Measurements from ENCODE around the gene GPR12.

GPR12 gene

DNA sequence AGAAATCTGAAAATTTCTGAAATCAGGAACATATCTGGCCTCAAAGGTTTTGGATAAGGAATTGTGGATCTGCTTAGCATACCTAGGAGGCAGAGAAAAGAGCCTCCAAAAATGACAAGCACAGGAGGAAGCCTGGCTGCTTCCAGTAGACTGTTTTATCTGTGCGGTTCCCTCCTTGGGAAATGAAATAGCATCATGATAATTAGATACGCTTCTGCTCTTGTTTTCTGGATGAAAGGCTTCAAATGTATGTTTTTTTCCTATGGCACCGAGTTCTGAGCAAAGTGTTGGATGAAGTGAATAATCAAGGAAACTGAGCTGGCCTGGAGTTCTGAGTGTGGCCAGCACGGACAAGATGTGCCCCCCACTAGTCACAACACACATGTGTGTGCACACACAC lies 19.8 kb upstream of the GPR12 start:
- Histone ChIP-seq H3K27me3 (no peaks in the 10 kb centered on the region), H3K4me1 (peaks cover 10 to 17% (median 11%) of the 10 kb centered on the region in 10 experiments), H3K9me3 (replicated peaks in 1 of 11) (peaks cover 0 to 18% (median 11%) of the 10 kb centered on the region in 11 experiments; a peak in 8 of 22 replicates), H3K4me3 (no peak overlapping the region), H3K27ac (no peak overlapping the region), H3K9ac (no peak overlapping the region), H3K36me3 (no peaks in the 10 kb centered on the region), H3K4me2 (no peak overlapping the region), H4K20me1 (no peaks in the 10 kb centered on the region)
- TF ChIP-seq Cebpa-rat (IDR thresholded peaks at IDR 0.05), result no peak

DNA sequence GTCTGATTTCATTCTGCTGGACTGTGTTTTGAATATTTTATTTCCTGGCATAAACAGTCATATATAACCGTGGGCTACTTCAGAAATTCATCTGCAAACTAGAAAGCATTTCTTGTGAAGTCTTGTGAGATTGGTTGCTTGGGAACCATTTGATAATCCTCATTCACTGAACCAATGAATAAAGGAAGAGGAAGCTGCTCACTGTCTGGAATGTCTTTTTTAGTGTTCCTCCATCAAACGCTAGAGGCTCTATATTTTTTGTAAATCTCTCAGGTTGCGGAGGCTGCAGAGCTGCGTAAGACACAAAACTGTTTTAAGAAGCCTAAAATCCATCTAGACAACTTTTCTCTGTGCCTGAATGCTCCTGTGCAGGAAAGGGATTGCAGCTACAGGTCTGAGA lies 18.7 kb upstream of the GPR12 start:
- TF ChIP-seq Cebpa-rat (IDR thresholded peaks at IDR 0.05), result no peak
- peaks cover 0 to 6% (median under 1%) of the 10 kb centered on the region in 10 experiments; a peak in 11 of 20 replicates for H3K4me1 ChIP-seq
- H3K9me3 ChIP-seq (replicated peaks in 1 of 11), result peaks cover 0 to 18% (median 11%) of the 10 kb centered on the region in 11 experiments; a peak in 8 of 22 replicates
- H3K36me3 ChIP-seq, result no peaks in the 10 kb centered on the region
- H3K27ac ChIP-seq, result no peak overlapping the region
- H3K9ac ChIP-seq, result no peak overlapping the region
- H3K4me3 ChIP-seq, result no peak overlapping the region
- H3K4me2 ChIP-seq, result no peak overlapping the region
- no peaks in the 10 kb centered on the region for H3K27me3 ChIP-seq
- H4K20me1 ChIP-seq, result no peaks in the 10 kb centered on the region

DNA sequence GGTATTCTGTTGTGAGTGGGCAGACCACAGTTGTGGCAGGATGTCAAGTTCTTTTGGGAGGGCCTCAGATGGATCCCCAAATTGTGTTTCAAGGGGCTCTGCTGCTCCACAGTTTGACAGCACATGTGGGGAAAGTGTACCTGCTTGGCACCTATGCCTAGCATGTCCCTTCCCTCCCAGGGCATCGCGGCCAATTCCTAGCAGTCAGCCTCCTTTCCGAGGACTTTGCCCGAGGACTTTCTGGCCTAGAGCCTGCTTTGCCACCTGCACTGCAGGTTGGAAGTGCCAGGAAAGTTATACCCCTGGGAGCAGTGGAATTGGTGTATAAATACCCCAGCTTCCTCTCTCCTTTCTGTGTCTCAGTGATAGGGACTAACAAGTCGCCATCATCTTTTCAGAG lies 11.9 kb upstream of the GPR12 start:
- H3K4me3 ChIP-seq, result no peak overlapping the region
- H3K4me1 ChIP-seq, result no peaks in the 10 kb centered on the region
- no peaks in the 10 kb centered on the region for H3K27me3 ChIP-seq
- no peak overlapping the region for H3K9ac ChIP-seq
- no peaks in the 10 kb centered on the region for H3K36me3 ChIP-seq
- no peak overlapping the region for H3K27ac ChIP-seq
- TF ChIP-seq Cebpa-rat (IDR thresholded peaks at IDR 0.05), result no peak
- no peaks in the 10 kb centered on the region for H4K20me1 ChIP-seq
- H3K4me2 ChIP-seq, result no peak overlapping the region
- H3K9me3 ChIP-seq (replicated peaks in 1 of 11), result peaks cover 0 to 4% (median 0%) of the 10 kb centered on the region in 11 experiments; a peak in 1 of 22 replicates

DNA sequence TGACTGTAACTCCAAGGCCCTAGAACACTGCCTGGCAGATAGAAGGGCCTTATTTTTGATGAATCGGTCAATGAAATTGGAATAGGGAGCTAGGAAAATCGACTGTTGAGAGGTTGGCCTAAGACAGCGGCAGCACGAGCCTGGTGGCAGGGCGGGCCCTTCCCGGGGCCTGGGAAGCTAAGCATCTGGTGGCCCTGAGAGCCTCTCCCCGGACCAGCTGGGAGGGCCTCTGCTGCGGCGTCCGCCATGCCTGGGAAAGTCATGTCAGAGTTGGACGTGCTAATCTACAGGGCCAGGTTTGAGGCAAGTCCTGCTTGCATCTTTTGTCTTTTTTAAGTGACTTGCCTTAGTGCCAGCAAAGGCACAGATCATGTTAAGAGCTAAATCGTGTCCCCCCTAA lies 11.2 kb upstream of the GPR12 start:
- Histone ChIP-seq H3K9me3 (replicated peaks in 1 of 11) (peaks cover 0 to 3% (median 0%) of the 10 kb centered on the region in 11 experiments; a peak in 1 of 22 replicates), H4K20me1 (no peaks in the 10 kb centered on the region), H3K4me2 (no peak overlapping the region), H3K27ac (no peak overlapping the region), H3K36me3 (no peaks in the 10 kb centered on the region), H3K27me3 (no peaks in the 10 kb centered on the region), H3K4me3 (no peak overlapping the region), H3K4me1 (no peaks in the 10 kb centered on the region), H3K9ac (no peak overlapping the region)
- TF ChIP-seq Cebpa-rat (IDR thresholded peaks at IDR 0.05), result no peak

DNA sequence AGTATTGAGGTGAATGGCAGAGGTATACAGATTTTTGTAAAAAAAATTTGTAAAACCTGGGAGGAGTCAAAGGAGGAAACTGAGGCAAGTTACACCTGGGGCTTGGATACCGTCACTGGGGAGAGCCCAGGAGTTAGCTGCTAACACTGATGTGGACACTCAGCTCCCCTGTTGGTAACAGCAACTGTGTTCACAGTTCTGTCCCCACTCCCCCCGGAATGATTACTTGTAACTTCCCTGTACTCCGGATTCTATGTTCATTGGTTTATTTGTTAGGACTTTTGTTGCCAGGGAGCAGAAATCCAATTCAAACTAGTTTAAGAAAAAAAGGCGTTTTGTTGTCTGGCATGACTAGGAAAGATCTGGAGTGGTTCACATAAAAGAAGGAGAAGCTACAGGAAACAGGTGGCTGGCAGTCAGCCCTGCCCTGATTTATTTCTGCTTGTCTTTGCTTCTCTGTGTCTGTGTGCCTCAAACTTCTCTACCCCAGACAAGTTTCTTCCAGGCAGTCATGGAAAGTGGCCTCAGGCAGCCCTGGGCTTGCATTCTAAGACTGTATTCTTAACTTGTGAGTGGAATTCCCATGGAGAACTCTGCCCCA lies 2.3 kb upstream of the GPR12 start:
- Histone ChIP-seq H3K27me3 (no peaks in the 10 kb centered on the region), H3K27ac (no peak overlapping the region), H3K9me3 (replicated peaks in 1 of 11) (peaks cover 0 to 12% (median 0%) of the 10 kb centered on the region in 11 experiments; a peak in 5 of 22 replicates), H3K4me2 (peak overlapping the region in 8 of 11 experiments; percentile 20 to 64 (median 42); a peak in 14 of 22 replicates), H3K4me3 (no peak overlapping the region), H3K9ac (no peak overlapping the region), H3K4me1 (peaks cover 0 to 14% (median 10%) of the 10 kb centered on the region in 10 experiments; a peak in 13 of 20 replicates), H4K20me1 (no peaks in the 10 kb centered on the region), H3K36me3 (no peaks in the 10 kb centered on the region)
- no peak for TF ChIP-seq Cebpa-rat (IDR thresholded peaks at IDR 0.05)

DNA sequence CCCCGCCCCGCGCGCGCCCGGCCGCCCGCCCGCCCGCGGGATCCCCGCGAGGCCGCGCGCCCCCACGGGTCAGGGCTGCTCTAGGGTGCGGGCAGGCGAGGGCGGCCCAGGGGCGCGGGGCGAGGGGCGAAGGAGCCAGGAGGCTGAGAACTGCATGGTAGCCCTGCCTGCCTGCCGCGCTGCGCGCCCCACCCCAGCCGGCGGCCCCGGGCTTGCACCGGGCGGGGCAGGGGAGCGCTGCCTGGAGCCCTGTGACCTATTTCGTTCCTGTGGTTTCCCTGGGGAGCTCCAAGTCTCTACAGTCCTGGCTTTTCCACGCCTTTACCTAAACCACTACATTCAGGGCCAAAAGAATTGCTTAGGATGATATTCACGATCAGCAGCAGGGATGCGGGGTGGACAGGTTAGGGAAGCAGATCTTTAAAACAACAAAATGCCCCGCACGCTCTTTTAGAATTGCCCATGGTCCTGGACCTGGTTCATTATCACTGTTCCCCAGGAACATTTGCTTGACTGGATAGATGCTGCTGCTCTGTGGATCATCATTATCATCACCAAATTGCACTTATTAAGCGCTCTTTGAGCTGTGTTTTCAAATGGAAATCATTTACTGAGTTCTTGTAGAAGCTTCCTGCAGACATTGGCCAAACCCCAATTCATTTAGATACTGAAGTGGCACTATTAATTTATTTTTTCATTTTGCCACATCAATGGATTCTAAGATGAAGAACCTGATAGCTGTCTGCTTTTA lies 421 bp upstream of the GPR12 start:
- H3K9ac ChIP-seq, result no peak overlapping the region
- H3K27ac ChIP-seq, result no peak overlapping the region
- H3K4me3 ChIP-seq, result no peak overlapping the region
- H3K36me3 ChIP-seq, result no peaks in the 10 kb centered on the region
- no peaks in the 10 kb centered on the region for H4K20me1 ChIP-seq
- no peaks in the 10 kb centered on the region for H3K27me3 ChIP-seq
- H3K4me1 ChIP-seq, result peaks cover 0 to 14% (median 10%) of the 10 kb centered on the region in 10 experiments; a peak in 13 of 20 replicates
- peaks cover 0 to 12% (median 0%) of the 10 kb centered on the region in 11 experiments; a peak in 5 of 22 replicates for H3K9me3 ChIP-seq (replicated peaks in 1 of 11)
- no peak overlapping the region for H3K4me2 ChIP-seq
- TF ChIP-seq Cebpa-rat (IDR thresholded peaks at IDR 0.05), result no peak

DNA sequence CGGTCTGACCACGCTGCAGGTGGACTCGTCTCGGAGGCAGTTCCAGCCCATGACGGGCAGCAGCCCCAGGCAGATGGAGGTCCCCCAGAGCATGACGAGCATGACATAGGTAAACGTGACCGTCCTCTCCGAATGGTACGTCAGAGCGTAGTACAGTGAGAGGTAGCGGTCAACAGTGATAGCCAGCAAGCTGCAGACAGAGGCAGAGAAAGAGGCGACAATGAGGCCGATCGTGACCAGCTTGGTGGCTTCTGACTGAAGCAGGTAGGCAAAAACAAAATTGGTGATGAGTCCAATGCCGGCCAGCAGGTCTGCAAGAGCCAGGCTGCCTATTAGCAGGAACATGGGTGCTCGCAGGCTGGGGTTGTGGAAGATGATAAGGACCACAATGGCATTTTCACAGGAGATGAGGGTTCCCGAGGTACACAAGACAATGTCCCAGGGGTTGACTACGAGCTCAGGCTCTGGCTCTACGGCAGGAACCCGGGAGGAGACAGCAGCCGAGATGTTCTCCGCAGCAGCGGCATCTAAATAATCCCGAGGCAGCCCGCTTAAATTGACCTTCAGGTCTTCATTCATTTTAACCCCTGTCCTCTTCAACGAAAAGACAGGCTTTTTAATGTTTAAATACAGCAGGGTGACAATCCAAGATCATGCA lies 1.2 kb downstream of the GPR12 start:
- Histone ChIP-seq H3K4me1 (peaks cover 0 to 14% (median 10%) of the 10 kb centered on the region in 10 experiments; a peak in 13 of 20 replicates), H3K9ac (no peak overlapping the region), H3K27ac (no peak overlapping the region), H3K4me2 (no peak overlapping the region), H3K9me3 (replicated peaks in 1 of 11) (peaks cover 0 to 12% (median 0%) of the 10 kb centered on the region in 11 experiments; a peak in 5 of 22 replicates), H3K4me3 (no peak overlapping the region), H4K20me1 (no peaks in the 10 kb centered on the region), H3K27me3 (no peaks in the 10 kb centered on the region), H3K36me3 (no peaks in the 10 kb centered on the region)
- no peak for TF ChIP-seq Cebpa-rat (IDR thresholded peaks at IDR 0.05)

DNA sequence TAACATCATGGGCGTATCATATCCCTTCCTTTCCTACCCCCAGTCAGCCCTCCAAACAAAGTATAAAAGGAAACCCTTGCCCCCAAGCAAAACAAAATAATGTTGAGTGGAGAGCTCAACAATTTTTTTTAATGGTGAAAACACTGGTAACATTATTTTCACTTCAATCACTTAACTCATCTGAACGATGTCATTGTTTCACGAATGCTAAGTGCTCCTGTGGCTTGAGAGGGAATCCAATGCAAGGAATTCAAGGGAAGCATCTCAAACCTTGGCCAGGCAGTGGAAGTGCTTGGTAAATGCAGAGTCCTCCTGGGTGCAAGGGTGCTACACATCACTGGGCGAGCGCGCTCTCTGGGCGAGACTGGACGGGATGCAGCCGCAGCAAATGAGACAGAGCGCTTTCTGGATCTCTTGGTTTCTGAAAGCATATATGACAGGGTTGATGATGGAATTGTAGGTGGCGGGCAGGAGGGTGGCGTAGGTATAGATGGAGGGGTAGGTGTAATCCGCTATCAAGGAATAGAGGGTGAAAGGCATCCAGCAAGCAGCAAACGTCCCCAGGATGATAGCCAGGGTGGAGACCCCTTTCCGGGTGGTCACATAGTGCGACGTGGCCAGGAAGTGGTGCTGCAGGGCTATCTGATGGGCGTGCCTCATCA lies 2.0 kb downstream of the GPR12 start:
- Histone ChIP-seq H3K4me2 (no peak overlapping the region), H4K20me1 (no peaks in the 10 kb centered on the region), H3K27me3 (no peaks in the 10 kb centered on the region), H3K9ac (no peak overlapping the region), H3K9me3 (replicated peaks in 1 of 11) (peaks cover 0 to 12% (median 0%) of the 10 kb centered on the region in 11 experiments; a peak in 5 of 22 replicates), H3K27ac (no peak overlapping the region), H3K4me3 (no peak overlapping the region), H3K36me3 (no peaks in the 10 kb centered on the region), H3K4me1 (peaks cover 0 to 13% (median 10%) of the 10 kb centered on the region in 10 experiments; a peak in 13 of 20 replicates)
- TF ChIP-seq Cebpa-rat (IDR thresholded peaks at IDR 0.05), result no peak

DNA sequence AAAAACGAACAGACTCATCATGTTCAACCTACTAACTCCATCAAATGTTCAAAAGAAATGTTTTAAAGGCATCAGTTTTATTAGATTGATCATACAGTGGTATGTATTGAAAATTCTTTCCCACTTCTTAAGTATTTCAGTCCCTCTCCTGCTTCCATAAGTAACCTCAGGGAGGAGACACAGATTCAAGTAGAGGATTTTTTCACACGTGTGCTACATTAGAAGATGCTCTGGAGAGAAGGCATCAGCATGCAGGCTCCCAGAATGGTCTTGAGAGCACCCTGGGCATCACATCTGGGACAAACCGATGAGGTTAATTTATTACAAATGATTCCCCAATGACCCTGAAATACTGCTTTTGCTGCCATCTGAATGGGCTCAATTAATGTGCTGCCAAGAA lies 3.6 kb downstream of the GPR12 start:
- Histone ChIP-seq H3K36me3 (no peaks in the 10 kb centered on the region), H4K20me1 (no peaks in the 10 kb centered on the region), H3K9me3 (replicated peaks in 1 of 11) (peaks cover 0 to 12% (median 0%) of the 10 kb centered on the region in 11 experiments; a peak in 5 of 22 replicates), H3K4me3 (no peak overlapping the region), H3K27ac (no peak overlapping the region), H3K9ac (no peak overlapping the region), H3K4me2 (no peak overlapping the region), H3K27me3 (no peaks in the 10 kb centered on the region), H3K4me1 (no peaks in the 10 kb centered on the region)
- TF ChIP-seq Cebpa-rat (IDR thresholded peaks at IDR 0.05), result no peak
